Effector memory CD8-positive, alpha-beta T cell (primary cell): Measurements from ENCODE around the gene BPIFB1.
A peak's percentile ranks its signal among the peaks of the same experiment; 100 is the strongest.

Experiments
- ATAC-seq: fragments of 150-1000 bp; cut with Tn5 transposase; replicated peaks from 2 replicates; pipeline ENCODE4 v1.10.0; 2021; ENCODE audit warnings: mild to moderate bottlenecking, moderate library complexity
- DNase-seq, 3 experiments: peaks; one replicate each; pipeline ENCODE4 v3.0.0; 2021
- H3K27ac Mint-ChIP-seq, 2 donors: one replicate each; pipeline ENCODE4 v1.8.0; 2022; ENCODE audit warnings: mild to moderate bottlenecking in 2 of 2, mixed read lengths in 2 of 2, moderate library complexity in 2 of 2
- H3K27me3 Mint-ChIP-seq, 2 donors: one replicate each; pipeline ENCODE4 v1.8.0; 2022; ENCODE audit warnings: mixed read lengths in 2 of 2
- H3K36me3 Mint-ChIP-seq: one replicate; pipeline ENCODE4 v1.8.0; 2022; ENCODE audit warnings: mild to moderate bottlenecking, moderate library complexity, mixed read lengths; ENCODE audit not compliant: insufficient read depth
- H3K4me1 Mint-ChIP-seq, 2 donors: one replicate each; pipeline ENCODE4 v1.8.0; 2022; ENCODE audit warnings: low read depth in 2 of 2, mixed read lengths in 2 of 2
- H3K4me3 Mint-ChIP-seq, 2 donors: one replicate each; pipeline ENCODE4 v1.8.0; 2022; ENCODE audit warnings: mild to moderate bottlenecking in 2 of 2, mixed read lengths in 2 of 2, moderate library complexity in 2 of 2
- H3K9me3 Mint-ChIP-seq, 2 donors: one replicate each; pipeline ENCODE4 v1.8.0; 2022; ENCODE audit warnings: mixed read lengths in 2 of 2

Gene BPIFB1

GRCh38 chr20:33252460-33252859 is 30.6 kb upstream of the BPIFB1 start:
- no peak for DNase-seq
- no peak overlapping the region for H3K27ac Mint-ChIP-seq
- peaks cover 17 to 39% of the 10 kb centered on the region in 2 donors for H3K27me3 Mint-ChIP-seq
- no peaks in the 10 kb centered on the region for H3K36me3 Mint-ChIP-seq
- H3K4me3 Mint-ChIP-seq: no peak overlapping the region
- ATAC-seq: no peak
- no peaks in the 10 kb centered on the region for H3K4me1 Mint-ChIP-seq
- no peaks in the 10 kb centered on the region for H3K9me3 Mint-ChIP-seq

GRCh38 chr20:33255005-33255404 is 28.0 kb upstream of the BPIFB1 start:
- Mint-ChIP-seq H3K9me3 (no peaks in the 10 kb centered on the region), H3K27ac (no peak overlapping the region), H3K4me3 (no peak overlapping the region), H3K27me3 (peaks cover 17 to 49% of the 10 kb centered on the region in 2 donors), H3K36me3 (no peaks in the 10 kb centered on the region), H3K4me1 (no peaks in the 10 kb centered on the region)
- ATAC-seq: no peak
- no peak for DNase-seq

GRCh38 chr20:33257237-33257636 is 25.8 kb upstream of the BPIFB1 start:
- H3K27me3 Mint-ChIP-seq: peaks cover 33 to 62% of the 10 kb centered on the region in 2 donors
- no peaks in the 10 kb centered on the region for H3K4me1 Mint-ChIP-seq
- no peak overlapping the region for H3K4me3 Mint-ChIP-seq
- H3K9me3 Mint-ChIP-seq: no peaks in the 10 kb centered on the region
- DNase-seq (no peak), ATAC-seq (no peak)
- no peaks in the 10 kb centered on the region for H3K36me3 Mint-ChIP-seq
- H3K27ac Mint-ChIP-seq: no peak overlapping the region

GRCh38 chr20:33259371-33259770 is 23.6 kb upstream of the BPIFB1 start:
- ATAC-seq (no peak), DNase-seq (no peak)
- Mint-ChIP-seq H3K4me3 (no peak overlapping the region), H3K36me3 (no peaks in the 10 kb centered on the region), H3K27me3 (peaks cover 46 to 76% of the 10 kb centered on the region in 2 donors), H3K9me3 (no peaks in the 10 kb centered on the region), H3K4me1 (no peaks in the 10 kb centered on the region), H3K27ac (no peak overlapping the region)

GRCh38 chr20:33261465-33261864 is 21.5 kb upstream of the BPIFB1 start:
- Mint-ChIP-seq H3K36me3 (no peaks in the 10 kb centered on the region), H3K27ac (no peak overlapping the region), H3K27me3 (peaks cover 50 to 81% of the 10 kb centered on the region in 2 donors), H3K4me3 (no peak overlapping the region), H3K9me3 (no peaks in the 10 kb centered on the region), H3K4me1 (no peaks in the 10 kb centered on the region)
- no peak for DNase-seq
- no peak for ATAC-seq

- ATAC-seq: no peak
- H3K36me3 Mint-ChIP-seq: no peaks in the 10 kb centered on the region
- no peak for DNase-seq
- H3K9me3 Mint-ChIP-seq: no peaks in the 10 kb centered on the region
- no peaks in the 10 kb centered on the region for H3K4me1 Mint-ChIP-seq
- H3K4me3 Mint-ChIP-seq: no peak overlapping the region
- H3K27ac Mint-ChIP-seq: no peak overlapping the region
- peaks cover 62 to 83% of the 10 kb centered on the region in 2 donors for H3K27me3 Mint-ChIP-seq
These were observed 20.4 kb upstream of the BPIFB1 start for GRCh38 chr20:33262658-33263065.

GRCh38 chr20:33263784-33264183 is 19.2 kb upstream of the BPIFB1 start:
- H3K27ac Mint-ChIP-seq: no peak overlapping the region
- ATAC-seq (no peak), DNase-seq (no peak)
- H3K4me1 Mint-ChIP-seq: no peaks in the 10 kb centered on the region
- no peaks in the 10 kb centered on the region for H3K36me3 Mint-ChIP-seq
- H3K27me3 Mint-ChIP-seq: peaks cover 69 to 90% of the 10 kb centered on the region in 2 donors
- H3K9me3 Mint-ChIP-seq: no peaks in the 10 kb centered on the region
- H3K4me3 Mint-ChIP-seq: no peak overlapping the region

- Mint-ChIP-seq H3K36me3 (no peaks in the 10 kb centered on the region), H3K4me1 (no peaks in the 10 kb centered on the region), H3K4me3 (no peak overlapping the region), H3K9me3 (no peaks in the 10 kb centered on the region), H3K27me3 (peaks cover 57 to 99% of the 10 kb centered on the region in 2 donors), H3K27ac (no peak overlapping the region)
- ATAC-seq (no peak), DNase-seq (no peak)
These were observed 15.3 kb upstream of the BPIFB1 start for GRCh38 chr20:33267701-33268100.

- peak overlapping the region in 1 of 2 donors; percentile 2 for H3K27ac Mint-ChIP-seq
- no peaks in the 10 kb centered on the region for H3K9me3 Mint-ChIP-seq
- no peak for ATAC-seq
- H3K4me3 Mint-ChIP-seq: no peak overlapping the region
- peaks cover 42 to 81% of the 10 kb centered on the region in 2 donors for H3K27me3 Mint-ChIP-seq
- no peak for DNase-seq
- H3K4me1 Mint-ChIP-seq: no peaks in the 10 kb centered on the region
- peaks cover under 1% of the 10 kb centered on the region for H3K36me3 Mint-ChIP-seq
These were observed 10.7 kb upstream of the BPIFB1 start for GRCh38 chr20:33272155-33272873.

- Mint-ChIP-seq H3K9me3 (no peaks in the 10 kb centered on the region), H3K4me3 (no peak overlapping the region), H3K27me3 (peaks cover 41 to 81% of the 10 kb centered on the region in 2 donors), H3K36me3 (peaks cover 3% of the 10 kb centered on the region), H3K4me1 (peaks cover 0 to 3% of the 10 kb centered on the region in 2 donors), H3K27ac (peak overlapping the region in 1 of 2 donors; percentile 2)
- DNase-seq (no peak), ATAC-seq (no peak)
These were observed 9.7 kb upstream of the BPIFB1 start for GRCh38 chr20:33273117-33273851.

GRCh38 chr20:33275215-33275614 is 7.8 kb upstream of the BPIFB1 start:
- H3K27ac Mint-ChIP-seq: no peak overlapping the region
- ATAC-seq: no peak
- DNase-seq: no peak
- H3K4me3 Mint-ChIP-seq: no peak overlapping the region
- H3K36me3 Mint-ChIP-seq: peaks cover 3% of the 10 kb centered on the region
- no peaks in the 10 kb centered on the region for H3K9me3 Mint-ChIP-seq
- peaks cover 47 to 81% of the 10 kb centered on the region in 2 donors for H3K27me3 Mint-ChIP-seq
- H3K4me1 Mint-ChIP-seq: peaks cover 0 to 3% of the 10 kb centered on the region in 2 donors

- peaks cover 0 to 3% of the 10 kb centered on the region in 2 donors for H3K4me1 Mint-ChIP-seq
- ATAC-seq (no peak), DNase-seq (no peak)
- no peaks in the 10 kb centered on the region for H3K9me3 Mint-ChIP-seq
- no peak overlapping the region for H3K27ac Mint-ChIP-seq
- H3K27me3 Mint-ChIP-seq: peaks cover 46 to 81% of the 10 kb centered on the region in 2 donors
- no peak overlapping the region for H3K4me3 Mint-ChIP-seq
- peaks cover 3% of the 10 kb centered on the region for H3K36me3 Mint-ChIP-seq
These were observed 7.1 kb upstream of the BPIFB1 start for GRCh38 chr20:33275871-33276270.

- Mint-ChIP-seq H3K4me3 (no peak overlapping the region), H3K27ac (no peak overlapping the region), H3K9me3 (no peaks in the 10 kb centered on the region), H3K36me3 (peaks cover 3% of the 10 kb centered on the region), H3K4me1 (peaks cover 0 to 3% of the 10 kb centered on the region in 2 donors), H3K27me3 (peaks cover 46 to 81% of the 10 kb centered on the region in 2 donors)
- ATAC-seq (no peak), DNase-seq (no peak)
These were observed 6.5 kb upstream of the BPIFB1 start for GRCh38 chr20:33276303-33277113.
